Measurements from ENCODE around the gene APOH. TPM values are rescaled to one million over a fixed set of nuclear protein-coding genes. Genes with fewer than 3 reads are reported as not detected.

Gene APOH
- total RNA-seq, 1 donor from 2014 or later: not detected

DNA sequence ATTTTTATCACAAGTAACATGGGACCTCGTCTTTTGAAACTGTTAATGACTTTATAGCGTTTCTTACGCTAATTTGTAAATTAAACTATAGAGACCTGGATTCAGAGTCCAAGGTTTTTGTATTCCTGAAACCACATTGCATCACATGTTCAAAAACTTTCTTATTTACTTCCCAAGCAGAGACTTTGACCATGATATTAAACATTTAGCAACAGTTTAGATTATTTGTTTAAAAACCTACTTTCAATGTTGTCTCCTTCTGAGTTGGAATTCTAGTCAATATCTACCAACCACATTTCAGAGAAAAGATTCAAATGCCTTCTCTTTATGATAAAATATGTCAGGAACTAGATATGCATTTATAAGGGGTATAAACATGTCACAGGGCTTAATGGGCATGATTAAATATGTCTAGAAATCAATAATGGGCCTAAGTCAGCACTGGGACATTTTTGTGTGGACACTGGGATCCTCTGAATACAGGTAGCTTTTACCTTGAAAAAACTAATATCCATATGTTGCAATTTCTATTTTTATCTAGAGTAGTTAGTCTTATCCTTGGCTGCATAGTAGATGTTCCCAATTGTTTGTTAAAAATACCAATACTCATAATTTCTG, 6.3 kb upstream of the APOH start:
- peaks cover 2% of the 10 kb centered on the region for H3K27me3 Mint-ChIP-seq (ENCODE audit: low read depth)
- no peak overlapping the region for H3K4me3 Mint-ChIP-seq (ENCODE audit: unreplicated experiment)
- H3K27ac Mint-ChIP-seq (ENCODE audit: unreplicated experiment): no peak overlapping the region
- TF ChIP-seq CTCF (IDR thresholded peaks at IDR 0.05): no peak
- H3K9me3 Mint-ChIP-seq (ENCODE audit: low read depth): no peaks in the 10 kb centered on the region
- peaks cover 8% of the 10 kb centered on the region for H3K4me1 Mint-ChIP-seq (ENCODE audit: low read depth)
- H3K36me3 Mint-ChIP-seq (ENCODE audit: low read depth): no peaks in the 10 kb centered on the region
- no peak for DNase-seq (ENCODE audit: low spot score)

DNA sequence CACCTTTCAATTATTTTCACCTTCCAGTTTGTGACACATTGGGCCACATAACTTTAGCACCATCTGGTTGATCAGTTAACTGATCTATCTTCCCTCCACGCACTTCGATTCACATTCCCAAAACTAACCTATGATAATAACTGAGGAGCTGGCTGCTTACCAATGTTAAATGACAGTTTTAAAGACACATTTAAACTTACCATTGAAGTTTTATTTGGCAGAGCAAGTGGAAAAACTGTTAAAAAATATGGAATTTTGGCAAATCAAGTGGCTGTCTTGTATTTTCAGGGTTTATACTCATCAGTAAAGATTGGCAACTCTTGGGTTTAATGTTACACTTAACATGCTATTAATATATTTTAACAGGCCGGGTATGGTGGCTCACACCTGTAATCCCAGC, 5.4 kb upstream of the APOH start:
- H3K36me3 Mint-ChIP-seq (ENCODE audit: low read depth): peaks cover 2% of the 10 kb centered on the region

GRCh38 chr17:66233023-66233753, 4.0 kb upstream of the APOH start:
- Mint-ChIP-seq H3K4me3 (ENCODE audit: unreplicated experiment) (no peak overlapping the region), H3K27ac (ENCODE audit: unreplicated experiment) (no peak overlapping the region), H3K36me3 (ENCODE audit: low read depth) (peaks cover 2% of the 10 kb centered on the region), H3K4me1 (ENCODE audit: low read depth) (peaks cover 16% of the 10 kb centered on the region), H3K27me3 (ENCODE audit: low read depth) (peaks cover 2% of the 10 kb centered on the region), H3K9me3 (ENCODE audit: low read depth) (no peaks in the 10 kb centered on the region)
- TF ChIP-seq CTCF (IDR thresholded peaks at IDR 0.05): no peak
- no peak for DNase-seq (ENCODE audit: low spot score)

More for the DNA sequence above, 5.4 kb upstream of the APOH start:
- Mint-ChIP-seq H3K27me3 (ENCODE audit: low read depth) (peaks cover 2% of the 10 kb centered on the region), H3K4me1 (ENCODE audit: low read depth) (peaks cover 16% of the 10 kb centered on the region), H3K9me3 (ENCODE audit: low read depth) (no peaks in the 10 kb centered on the region), H3K27ac (ENCODE audit: unreplicated experiment) (no peak overlapping the region), H3K4me3 (ENCODE audit: unreplicated experiment) (no peak overlapping the region)
- no peak for TF ChIP-seq CTCF (IDR thresholded peaks at IDR 0.05)
- DNase-seq (ENCODE audit: low spot score): no peak

DNA sequence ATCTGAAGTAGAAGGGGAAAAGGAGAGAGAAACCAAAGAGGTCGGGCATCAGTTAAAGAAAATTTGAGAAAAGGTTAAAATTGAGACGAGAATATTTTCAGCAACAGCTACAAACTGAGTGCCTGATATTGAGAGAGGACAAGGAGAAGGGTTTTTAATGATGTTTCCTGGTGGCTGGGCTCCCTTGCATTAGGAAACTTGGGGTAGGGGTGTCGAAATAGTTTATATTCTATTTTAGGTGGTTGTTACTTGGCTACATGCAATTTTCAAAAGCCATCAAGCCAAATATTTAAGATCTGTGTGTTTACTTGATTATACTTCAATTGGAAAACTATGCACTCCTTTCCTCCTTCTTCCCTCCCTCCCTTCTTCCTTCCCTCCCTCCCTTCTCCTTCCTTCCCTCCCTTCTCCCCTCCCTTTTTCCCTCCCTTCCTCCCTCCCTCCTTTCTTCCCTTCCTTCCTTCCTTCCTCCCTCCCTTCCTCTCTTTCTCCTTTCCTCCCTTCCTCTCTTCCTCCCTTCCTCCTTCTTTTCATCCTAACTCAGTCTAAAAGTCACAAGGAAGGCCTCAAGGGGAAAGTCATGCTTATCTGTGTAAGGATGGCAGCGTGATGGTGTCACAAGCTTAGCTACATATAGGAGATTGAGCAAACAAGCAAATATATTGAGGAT, 1.8 kb upstream of the APOH start:
- no peak for DNase-seq (ENCODE audit: low spot score)
- H3K9me3 Mint-ChIP-seq (ENCODE audit: low read depth): no peaks in the 10 kb centered on the region
- H3K27ac Mint-ChIP-seq (ENCODE audit: unreplicated experiment): no peak overlapping the region
- peaks cover 16% of the 10 kb centered on the region for H3K4me1 Mint-ChIP-seq (ENCODE audit: low read depth)
- H3K4me3 Mint-ChIP-seq (ENCODE audit: unreplicated experiment): no peak overlapping the region
- TF ChIP-seq CTCF (IDR thresholded peaks at IDR 0.05): no peak
- H3K27me3 Mint-ChIP-seq (ENCODE audit: low read depth): peaks cover 2% of the 10 kb centered on the region
- peaks cover 2% of the 10 kb centered on the region for H3K36me3 Mint-ChIP-seq (ENCODE audit: low read depth)

DNA sequence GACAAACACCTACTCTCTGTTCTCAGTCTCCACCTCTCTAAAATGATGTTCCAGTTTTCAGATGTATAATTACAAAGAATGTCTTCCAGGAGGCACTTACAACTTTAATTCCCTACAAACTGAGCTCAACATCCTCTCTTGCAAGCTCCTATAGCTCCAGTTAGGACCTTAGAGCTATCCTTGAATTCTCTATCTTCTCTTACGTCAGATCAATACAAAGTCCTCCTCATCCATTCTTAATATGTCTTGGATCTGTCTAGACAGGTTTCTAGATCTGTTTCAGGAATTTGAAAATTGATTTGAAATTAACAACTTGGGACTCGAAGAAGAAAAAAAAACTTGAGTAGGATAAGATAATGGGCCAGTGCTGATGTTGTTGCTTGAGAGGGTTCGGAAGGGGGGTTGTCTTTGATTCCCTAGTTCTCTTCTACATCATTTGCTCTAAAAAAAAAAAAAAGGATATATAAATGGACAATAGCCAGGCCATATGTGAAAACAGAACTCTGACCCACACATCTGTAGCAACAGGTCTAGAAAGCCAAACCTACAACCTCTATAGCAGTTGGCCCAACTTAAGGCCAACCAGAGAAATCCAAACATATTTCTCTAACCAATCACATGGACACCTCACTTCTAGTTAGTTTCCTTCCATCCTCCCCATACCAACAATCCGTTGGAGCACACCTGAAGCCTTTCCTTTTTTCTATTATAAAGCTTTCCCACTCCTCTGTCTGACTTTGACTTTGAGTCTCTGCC, 746 bp upstream of the APOH start:
- peaks cover 2% of the 10 kb centered on the region for H3K36me3 Mint-ChIP-seq (ENCODE audit: low read depth)
- no peak overlapping the region for H3K4me3 Mint-ChIP-seq (ENCODE audit: unreplicated experiment)
- TF ChIP-seq CTCF (IDR thresholded peaks at IDR 0.05): no peak
- H3K27ac Mint-ChIP-seq (ENCODE audit: unreplicated experiment): no peak overlapping the region
- DNase-seq (ENCODE audit: low spot score): no peak
- H3K27me3 Mint-ChIP-seq (ENCODE audit: low read depth): peaks cover 3% of the 10 kb centered on the region
- peaks cover 16% of the 10 kb centered on the region for H3K4me1 Mint-ChIP-seq (ENCODE audit: low read depth)
- no peaks in the 10 kb centered on the region for H3K9me3 Mint-ChIP-seq (ENCODE audit: low read depth)

Measured in chondrocyte (in vitro differentiated cells).